PC-3 (cell line): Measurements from ENCODE around the gene CSMD2.

Source experiments
- CTCF ChIP-seq: fragments of 300-600 bp; sonication (generic); conservative IDR thresholded peaks from 2 replicates; pipeline ENCODE4 v1.5.1; 2017; ENCODE audit warnings: antibody characterized with exemption, low read depth, mild to moderate bottlenecking, low read length
- EZH2 ChIP-seq: fragments of 300-600 bp; sonication (generic); IDR thresholded peaks from one replicate; pipeline ENCODE4 v1.6.1; 2017; ENCODE audit warnings: antibody characterized with exemption, mild to moderate bottlenecking, low read length; ENCODE audit not compliant: unreplicated experiment
- EZH2phosphoT487 ChIP-seq: fragments of 300-600 bp; sonication (generic); IDR thresholded peaks from 2 replicates; pipeline ENCODE4 v1.6.1; 2018; ENCODE audit warnings: mild to moderate bottlenecking, antibody characterized with exemption, low read length, borderline replicate concordance

DNA sequence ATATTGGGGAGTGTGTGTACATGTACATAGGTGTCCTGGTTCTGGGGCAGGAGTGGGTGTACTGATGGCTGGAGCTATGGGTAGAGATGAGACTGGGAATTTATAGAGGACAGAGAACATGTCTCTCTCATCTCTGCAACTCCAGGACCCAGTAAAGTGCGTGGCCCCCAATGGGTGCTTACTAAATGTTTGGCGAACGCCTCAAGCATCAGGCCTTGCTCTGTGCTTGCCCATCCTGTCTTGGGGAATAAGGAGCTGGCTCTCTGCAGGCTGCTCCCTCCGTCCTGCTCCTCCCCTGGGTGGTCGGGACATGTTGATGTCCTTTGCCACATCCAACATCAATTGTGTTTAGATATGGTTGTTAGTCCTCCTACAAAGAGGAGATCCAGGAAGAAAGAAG is 530.9 kb downstream of the CSMD2 start:
- TF ChIP-seq CTCF = no peak
- TF ChIP-seq EZH2 = no peak
- TF ChIP-seq EZH2phosphoT487 = no peak
